OCI-LY1 (cell line): ENCODE data around the gene NIPA2.

Source experiments
- H2AFZ ChIP-seq: fragments of 200-600 bp; sonication (generic), shearing (Covaris generic); 2 replicates; pipeline ENCODE4 v1.6.0; 2014; ENCODE audit warnings: antibody characterized with exemption, mild to moderate bottlenecking, low read length
- H3F3A ChIP-seq: fragments of 200-600 bp; sonication (generic), shearing (Covaris generic); 2 replicates; pipeline ENCODE4 v1.6.0; 2014; ENCODE audit warnings: mild to moderate bottlenecking, antibody characterized with exemption, low read length, moderate library complexity; ENCODE audit not compliant: insufficient read depth
- H3K27ac ChIP-seq: fragments of 200-600 bp; sonication (generic); 2 replicates; pipeline ENCODE4 v1.5.1; 2014; ENCODE audit warnings: low read length, mixed run types, mild to moderate bottlenecking, low read depth; ENCODE audit not compliant: poor library complexity, severe bottlenecking
- H3K27me3 ChIP-seq: fragments of 200-600 bp; sonication (generic); 2 replicates; pipeline ENCODE4 v1.6.0; 2014; ENCODE audit warnings: antibody characterized with exemption, mild to moderate bottlenecking, low read length, moderate library complexity; ENCODE audit not compliant: insufficient read depth
- H3K36me3 ChIP-seq: fragments of 200-600 bp; sonication (generic); 2 replicates; pipeline ENCODE4 v1.6.1; 2014; ENCODE audit warnings: mild to moderate bottlenecking, antibody characterized with exemption, low read length, moderate library complexity, mixed read lengths; ENCODE audit not compliant: insufficient read depth
- H3K4me1 ChIP-seq: fragments of 200-600 bp; sonication (generic); 2 replicates; pipeline ENCODE4 v1.5.1; 2014; ENCODE audit warnings: mild to moderate bottlenecking, low read length, moderate library complexity; ENCODE audit not compliant: insufficient read depth, severe bottlenecking
- H3K4me2 ChIP-seq: fragments of 200-600 bp; sonication (generic), shearing (Covaris generic); 2 replicates; pipeline ENCODE4 v1.6.1; 2014; ENCODE audit warnings: low read length
- H3K4me3 ChIP-seq: fragments of 200-600 bp; sonication (generic); 2 replicates; pipeline ENCODE4 v1.5.1; 2014; ENCODE audit warnings: low read length, low read depth, mild to moderate bottlenecking, mixed read lengths; ENCODE audit not compliant: poor library complexity, severe bottlenecking
- H3K79me2 ChIP-seq: fragments of 200-600 bp; shearing (Covaris generic); 2 replicates; pipeline ENCODE4 v1.6.1; 2016; ENCODE audit warnings: mixed run types, low read length, mixed read lengths; ENCODE audit not compliant: insufficient read depth
- H3K9ac ChIP-seq: fragments of 200-600 bp; sonication (generic), shearing (Covaris generic); 2 replicates; pipeline ENCODE4 v1.6.1; 2014; ENCODE audit warnings: mild to moderate bottlenecking, low read length, mixed read lengths
- H3K9me2 ChIP-seq: fragments of 200-600 bp; sonication (generic), shearing (Covaris generic); 2 replicates; pipeline ENCODE4 v1.6.1; 2014; ENCODE audit warnings: low read depth, mild to moderate bottlenecking, low read length, mixed read lengths
- H3K9me3 ChIP-seq: fragments of 200-600 bp; shearing (Covaris generic); 2 replicates; pipeline ENCODE4 v1.6.1; 2014; ENCODE audit warnings: low read length, mixed read lengths
- H4K20me1 ChIP-seq: fragments of 200-600 bp; sonication (generic), shearing (Covaris generic); 2 replicates; pipeline ENCODE4 v1.6.0; 2016; ENCODE audit warnings: mild to moderate bottlenecking, low read length; ENCODE audit not compliant: insufficient read depth
- CTCF ChIP-seq: fragments of 200-600 bp; sonication (generic), shearing (Covaris generic); IDR thresholded peaks from 2 replicates; pipeline ENCODE4 v1.5.1; 2017; ENCODE audit warnings: mild to moderate bottlenecking, antibody characterized with exemption, low read length, moderate library complexity, mixed read lengths
- EZH2 ChIP-seq: fragments of 200-600 bp; sonication (generic), shearing (Covaris generic); IDR thresholded peaks from 2 replicates; pipeline ENCODE4 v1.8.0; 2017; ENCODE audit warnings: borderline replicate concordance, mixed run types, mild to moderate bottlenecking, antibody characterized with exemption, low read length, moderate library complexity, mixed read lengths

NIPA2 gene

GRCh38 chr15:22911306-22911705, 72.8 kb downstream of the NIPA2 start:
- H3K9me3 ChIP-seq: no peaks in the 10 kb centered on the region
- no peaks in the 10 kb centered on the region for H3K27me3 ChIP-seq
- no peaks in the 10 kb centered on the region for H3K4me1 ChIP-seq
- H3K9ac ChIP-seq: no peak overlapping the region
- H3F3A ChIP-seq: no peaks in the 10 kb centered on the region
- no peak overlapping the region for H3K27ac ChIP-seq
- H3K79me2 ChIP-seq: no peaks in the 10 kb centered on the region
- H2AFZ ChIP-seq: no peak overlapping the region
- H3K4me2 ChIP-seq: no peak overlapping the region
- H3K9me2 ChIP-seq: no peaks in the 10 kb centered on the region
- no peaks in the 10 kb centered on the region for H4K20me1 ChIP-seq
- no peak overlapping the region for H3K4me3 ChIP-seq
- TF ChIP-seq EZH2 (no peak), CTCF (no peak)
- no peaks in the 10 kb centered on the region for H3K36me3 ChIP-seq

- TF ChIP-seq CTCF: no peak
- no peak for TF ChIP-seq EZH2
- Histone ChIP-seq H4K20me1 (no peaks in the 10 kb centered on the region), H3K4me2 (no peak overlapping the region), H3K9me3 (no peaks in the 10 kb centered on the region), H3K27ac (no peak overlapping the region), H3K9me2 (no peaks in the 10 kb centered on the region), H2AFZ (no peak overlapping the region), H3K4me3 (no peak overlapping the region), H3K36me3 (no peaks in the 10 kb centered on the region), H3K4me1 (no peaks in the 10 kb centered on the region), H3F3A (no peaks in the 10 kb centered on the region), H3K27me3 (no peaks in the 10 kb centered on the region), H3K79me2 (no peaks in the 10 kb centered on the region), H3K9ac (no peak overlapping the region)
Observed at GRCh38 chr15:22912256-22912655, 73.8 kb downstream of the NIPA2 start.

GRCh38 chr15:22913646-22914380, 75.3 kb downstream of the NIPA2 start:
- TF ChIP-seq CTCF: no peak
- TF ChIP-seq EZH2: no peak
- H3K79me2 ChIP-seq: no peaks in the 10 kb centered on the region
- H4K20me1 ChIP-seq: no peaks in the 10 kb centered on the region
- H3K4me1 ChIP-seq: no peaks in the 10 kb centered on the region
- no peaks in the 10 kb centered on the region for H3F3A ChIP-seq
- H3K27me3 ChIP-seq: no peaks in the 10 kb centered on the region
- H3K36me3 ChIP-seq: no peaks in the 10 kb centered on the region
- no peak overlapping the region for H3K27ac ChIP-seq
- no peak overlapping the region for H3K4me2 ChIP-seq
- no peak overlapping the region for H2AFZ ChIP-seq
- no peak overlapping the region for H3K4me3 ChIP-seq
- H3K9ac ChIP-seq: no peak overlapping the region
- no peaks in the 10 kb centered on the region for H3K9me2 ChIP-seq
- no peaks in the 10 kb centered on the region for H3K9me3 ChIP-seq
